GM12892 (cell line): ENCODE results near the gene YBX1.
A peak's percentile ranks its signal among the peaks of the same experiment; 100 is the strongest.

Source experiments
- POLR2A ChIP-seq: IDR thresholded peaks from 2 replicates; pipeline ENCODE4 v1.6.1; 2011; ENCODE audit warnings: low read depth, low read length, control low read depth
- POLR2AphosphoS5 ChIP-seq: IDR thresholded peaks from 2 replicates; pipeline ENCODE4 v1.6.1; 2011; ENCODE audit warnings: low read depth, low read length, control low read depth

GRCh38 chr1:42657981-42658876 lies 24.0 kb upstream of the YBX1 start, which contains the start of gene PPIH:
- TF ChIP-seq POLR2A (peak; percentile 96), POLR2AphosphoS5 (peak; percentile 93)
